Uterus (tissue), 4 donors: ENCODE measurements around the gene CUL4B. TPM values are rescaled to one million over a fixed set of nuclear protein-coding genes. Genes with fewer than 3 reads are reported as not detected.
"Not testable (repeated sequence)": the region's sequence is repeated elsewhere in the genome, so short reads cannot be mapped to it uniquely, and the experiment has no call there.

Source experiments
- DNase-seq, 2 donors: peaks; one replicate each; pipeline ENCODE4 v3.0.0-alpha.2; 2019 to 2020
- H3K27ac ChIP-seq, 2 donors: fragments of 200-600 bp; sonication (generic); 1 replicate in 1 of 2; 2 replicates in 1 of 2; pipeline ENCODE4 v1.5.1; 2016 to 2018
- H3K27me3 ChIP-seq, 2 donors: fragments of 200-600 bp; sonication (generic); one replicate each; pipeline ENCODE4 v1.5.1; 2018 to 2019; ENCODE audit warnings: control low read depth in 1 of 2
- H3K36me3 ChIP-seq, 2 donors: fragments of 200-600 bp; sonication (generic); one replicate each; pipeline ENCODE4 v1.5.1; 2019; ENCODE audit warnings: control low read depth in 1 of 2
- H3K4me1 ChIP-seq, 2 donors: fragments of 200-600 bp; sonication (generic); one replicate each; pipeline ENCODE4 v1.5.1; 2018 to 2019; ENCODE audit warnings: control low read depth in 1 of 2
- H3K4me3 ChIP-seq, 2 donors: fragments of 200-600 bp; sonication (generic); 1 replicate in 1 of 2; 2 replicates in 1 of 2; pipeline ENCODE4 v1.5.1; 2018 to 2019; ENCODE audit warnings: mild to moderate bottlenecking in 1 of 2
- H3K9me3 ChIP-seq, 2 donors: fragments of 200-600 bp; sonication (generic); one replicate each; pipeline ENCODE4 v1.5.1; 2019; ENCODE audit warnings: control low read depth in 1 of 2
- POLR2A ChIP-seq, 2 donors: fragments of 450-650 bp; IDR thresholded peaks; one replicate each; pipeline ENCODE4 v1.6.1; 2016; ENCODE audit warnings: antibody characterized with exemption in 2 of 2, mild to moderate bottlenecking in 1 of 2, moderate library complexity in 1 of 2
- intact Hi-C: fragments of 100-400 bp; cut with DNase I; formaldehyde crosslinking; loops from one replicate; pipeline ENCODE4 v1.15.1; 2023; ENCODE audit warnings: low total_unique reads
- total RNA-seq, 4 donors: library from RNA; depleted of rRNA in 3 of 4; stranded (reverse); fragments of >200 nt in 3 of 4; gene quantifications; one replicate each; pipeline versions ENCODE4 v1.1.0 to v1.2.4, GENCODE V29; 2014 to 2023
- TF ChIP-seq, protein P1 (sequence below), 4 experiments: fragments of 200-600 bp in 2 of 4; fragments of 450-650 bp in 2 of 4; sonication (generic) in 2 of 4; IDR thresholded peaks; one replicate each; pipeline ENCODE4 v1.5.1; 2016 to 2019; ENCODE audit warnings: antibody characterized with exemption in 4 of 4, mild to moderate bottlenecking in 2 of 4, moderate library complexity in 1 of 4
- donor health status: DM: yes; HTN: yes; CAD: no.

The CUL4B gene
- total RNA-seq, 4 donors from 2014 or later, result 29.2 to 88.1 (median 44.0) TPM

DNA sequence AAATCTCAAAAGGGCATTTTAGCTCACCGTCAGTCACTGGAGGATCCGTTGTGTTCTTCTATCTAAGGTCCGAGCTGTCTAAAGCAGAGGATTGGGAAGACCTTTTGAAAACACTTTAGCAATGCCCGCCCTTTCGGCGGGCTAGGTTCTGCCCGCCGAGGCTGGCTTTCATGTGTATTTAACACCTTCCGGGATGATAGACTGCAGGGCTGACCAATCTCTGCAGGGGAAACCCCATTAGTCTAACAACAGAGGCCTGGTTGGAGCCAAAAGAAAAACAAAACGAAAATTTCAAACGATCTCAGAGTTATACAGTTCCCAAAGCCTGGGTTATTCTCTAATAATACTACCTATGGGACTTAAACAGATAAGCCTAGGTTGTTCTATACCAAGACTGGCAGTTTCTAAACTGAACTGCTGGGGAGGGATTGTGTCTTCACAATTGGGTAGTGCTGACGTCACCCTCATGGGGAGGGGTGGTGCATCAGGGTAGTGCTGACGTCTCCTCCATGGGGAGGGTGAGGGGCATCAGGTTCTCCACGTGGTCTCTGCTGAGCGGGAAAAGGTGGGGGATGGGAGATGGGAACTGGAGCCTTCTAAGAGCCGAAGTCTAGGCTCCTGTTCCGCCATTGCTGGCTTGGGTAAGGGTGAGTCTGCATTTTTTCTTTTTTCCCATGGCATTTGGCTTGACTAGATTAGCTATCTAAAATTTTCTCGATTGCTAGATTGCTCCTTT, 14.8 kb upstream of the CUL4B start:
- no peak for DNase-seq
- no peaks in the 10 kb centered on the region for H3K9me3 ChIP-seq
- no peak overlapping the region for H3K4me3 ChIP-seq
- H3K27me3 ChIP-seq, result no peaks in the 10 kb centered on the region
- no peaks in the 10 kb centered on the region for H3K36me3 ChIP-seq
- TF ChIP-seq, protein P1, sequence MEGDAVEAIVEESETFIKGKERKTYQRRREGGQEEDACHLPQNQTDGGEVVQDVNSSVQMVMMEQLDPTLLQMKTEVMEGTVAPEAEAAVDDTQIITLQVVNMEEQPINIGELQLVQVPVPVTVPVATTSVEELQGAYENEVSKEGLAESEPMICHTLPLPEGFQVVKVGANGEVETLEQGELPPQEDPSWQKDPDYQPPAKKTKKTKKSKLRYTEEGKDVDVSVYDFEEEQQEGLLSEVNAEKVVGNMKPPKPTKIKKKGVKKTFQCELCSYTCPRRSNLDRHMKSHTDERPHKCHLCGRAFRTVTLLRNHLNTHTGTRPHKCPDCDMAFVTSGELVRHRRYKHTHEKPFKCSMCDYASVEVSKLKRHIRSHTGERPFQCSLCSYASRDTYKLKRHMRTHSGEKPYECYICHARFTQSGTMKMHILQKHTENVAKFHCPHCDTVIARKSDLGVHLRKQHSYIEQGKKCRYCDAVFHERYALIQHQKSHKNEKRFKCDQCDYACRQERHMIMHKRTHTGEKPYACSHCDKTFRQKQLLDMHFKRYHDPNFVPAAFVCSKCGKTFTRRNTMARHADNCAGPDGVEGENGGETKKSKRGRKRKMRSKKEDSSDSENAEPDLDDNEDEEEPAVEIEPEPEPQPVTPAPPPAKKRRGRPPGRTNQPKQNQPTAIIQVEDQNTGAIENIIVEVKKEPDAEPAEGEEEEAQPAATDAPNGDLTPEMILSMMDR (IDR thresholded peaks at IDR 0.05), result no peak
- no peak for TF ChIP-seq POLR2A (IDR thresholded peaks at IDR 0.05)
- no peaks in the 10 kb centered on the region for H3K4me1 ChIP-seq
- intact Hi-C loops, result no loop called here
- no peak overlapping the region for H3K27ac ChIP-seq

DNA sequence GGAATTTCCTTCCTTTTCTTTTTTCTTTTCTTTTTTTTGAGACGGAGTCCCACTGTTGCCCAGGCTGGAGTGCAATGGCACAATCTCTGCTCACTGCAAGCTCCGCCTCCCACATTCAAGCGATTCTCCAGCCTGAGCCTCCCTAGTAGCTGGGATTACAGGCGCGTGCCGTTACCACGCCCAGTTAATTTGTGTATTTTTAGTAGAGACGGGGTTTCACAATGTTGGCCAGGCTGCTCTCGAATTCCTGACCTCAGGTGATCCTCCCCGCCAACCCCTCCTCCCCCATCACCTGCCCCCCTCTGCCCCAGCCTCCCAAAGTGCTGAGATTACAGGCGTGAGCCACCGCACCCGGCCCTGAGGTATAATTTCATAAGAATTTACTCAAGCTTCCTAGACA, 13.0 kb upstream of the CUL4B start:
- DNase-seq, H3K27ac ChIP-seq, intact Hi-C loops, H3K9me3 ChIP-seq, H3K36me3 ChIP-seq, H3K4me3 ChIP-seq, H3K27me3 ChIP-seq, H3K4me1 ChIP-seq: not testable (repeated sequence)

DNA sequence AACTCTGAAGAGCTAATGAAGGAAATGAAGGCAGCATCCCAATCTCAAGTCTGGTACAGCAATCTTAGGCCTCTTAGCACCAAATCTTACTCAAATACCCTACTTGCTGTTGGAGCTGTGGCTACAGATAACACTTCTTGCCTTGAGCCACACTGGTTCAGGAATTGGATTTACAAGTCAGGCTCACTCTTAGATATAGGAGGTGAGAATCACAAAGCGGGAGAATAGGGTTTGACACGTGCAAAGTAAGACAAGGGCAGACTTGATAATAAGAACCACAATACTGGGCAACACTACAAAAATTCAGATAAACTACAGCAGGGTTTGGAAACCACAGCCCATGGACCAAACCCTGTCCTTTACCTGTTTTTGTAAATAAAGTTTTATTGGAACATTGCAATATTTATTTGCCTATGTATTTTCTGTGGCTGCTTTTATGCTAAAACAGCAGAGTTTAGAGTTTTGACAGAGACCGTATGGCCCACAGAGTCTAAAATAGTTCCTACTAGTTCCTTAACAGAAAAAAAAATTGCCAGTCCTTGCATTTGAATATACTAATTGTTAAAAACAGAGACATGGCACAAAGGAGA, 9.3 kb upstream of the CUL4B start:
- TF ChIP-seq, protein P1 (IDR thresholded peaks at IDR 0.05), result no peak
- TF ChIP-seq POLR2A (IDR thresholded peaks at IDR 0.05), result no peak
- no peak for DNase-seq
- intact Hi-C loops, result no loop called here
- H3K27ac ChIP-seq, result no peak overlapping the region
- no peaks in the 10 kb centered on the region for H3K9me3 ChIP-seq
- no peaks in the 10 kb centered on the region for H3K4me1 ChIP-seq
- H3K27me3 ChIP-seq, result no peaks in the 10 kb centered on the region
- no peaks in the 10 kb centered on the region for H3K36me3 ChIP-seq
- no peak overlapping the region for H3K4me3 ChIP-seq

DNA sequence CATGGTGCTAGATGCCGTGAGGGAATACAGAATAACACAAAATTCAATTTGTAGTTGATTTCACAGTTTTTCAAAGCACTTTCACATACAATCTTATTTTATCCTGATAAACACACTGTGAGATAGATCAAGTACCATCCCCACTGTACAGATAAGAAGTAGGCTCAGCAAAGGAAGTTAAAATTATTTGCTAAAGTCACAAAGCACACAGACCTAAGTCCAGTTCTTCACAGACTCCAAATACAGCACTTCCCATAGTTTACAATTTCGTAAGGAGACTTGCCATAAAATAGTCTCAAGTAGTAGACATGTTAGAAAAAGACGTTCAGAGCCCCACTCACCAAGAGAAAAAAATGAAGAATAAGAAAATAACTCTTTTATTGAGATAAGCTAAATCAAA, 7.8 kb upstream of the CUL4B start:
- TF ChIP-seq, protein P1 (IDR thresholded peaks at IDR 0.05), result no peak
- TF ChIP-seq POLR2A (IDR thresholded peaks at IDR 0.05), result no peak
- intact Hi-C loops, result no loop called here
- no peaks in the 10 kb centered on the region for H3K4me1 ChIP-seq

DNA sequence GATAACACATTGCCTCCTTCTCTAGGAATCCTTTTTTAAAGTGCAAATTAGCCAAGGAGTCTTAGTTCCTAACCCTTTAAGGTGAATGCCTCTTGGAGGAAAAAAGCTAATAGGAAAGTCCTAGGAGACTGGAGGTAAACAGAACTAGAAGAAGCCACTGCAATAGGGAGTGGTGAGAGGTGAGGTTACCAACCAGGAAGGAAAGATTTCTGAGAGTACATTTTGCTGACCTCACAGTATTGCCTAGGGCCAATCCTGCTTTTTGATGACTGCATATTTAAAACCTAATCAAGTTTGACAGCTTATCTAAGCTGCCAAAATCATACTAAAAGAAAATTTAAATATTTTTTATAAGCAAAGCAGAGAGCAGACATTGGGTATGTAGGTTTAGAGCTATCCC, 7.3 kb upstream of the CUL4B start:
- no peaks in the 10 kb centered on the region for H3K36me3 ChIP-seq
- intact Hi-C loops, result no loop called here
- H3K4me3 ChIP-seq, result no peak overlapping the region
- H3K27ac ChIP-seq, result no peak overlapping the region
- TF ChIP-seq, protein P1 (IDR thresholded peaks at IDR 0.05), result no peak
- no peak for TF ChIP-seq POLR2A (IDR thresholded peaks at IDR 0.05)
- no peak for DNase-seq
- no peaks in the 10 kb centered on the region for H3K27me3 ChIP-seq
- no peaks in the 10 kb centered on the region for H3K9me3 ChIP-seq
- no peaks in the 10 kb centered on the region for H3K4me1 ChIP-seq

More for the DNA sequence above, 7.8 kb upstream of the CUL4B start:
- H3K36me3 ChIP-seq, result no peaks in the 10 kb centered on the region
- no peaks in the 10 kb centered on the region for H3K9me3 ChIP-seq
- H3K27me3 ChIP-seq, result no peaks in the 10 kb centered on the region
- H3K4me3 ChIP-seq, result no peak overlapping the region
- H3K27ac ChIP-seq, result no peak overlapping the region
- no peak for DNase-seq
